ENCODE data around the gene FHIT.

Gene FHIT

GRCh38 chr3:60983906-60984305 is 267.3 kb downstream of the FHIT start:
- no peak for DNase-seq

GRCh38 chr3:60980342-60980692 is 270.9 kb downstream of the FHIT start:
- DNase-seq, result no peak

GRCh38 chr3:60979461-60980341 is 271.6 kb downstream of the FHIT start:
- no peak for DNase-seq

- DNase-seq, result no peak
These were observed 277.9 kb downstream of the FHIT start for GRCh38 chr3:60973321-60973720.

- no peak for DNase-seq
These were observed 278.7 kb downstream of the FHIT start for GRCh38 chr3:60972599-60972998.

- DNase-seq, result no peak
These were observed 280.4 kb downstream of the FHIT start for GRCh38 chr3:60970850-60971249.

- DNase-seq, result peak; percentile 63
These were observed 284.1 kb downstream of the FHIT start for GRCh38 chr3:60967141-60967540.

GRCh38 chr3:60957541-60957940 is 293.7 kb downstream of the FHIT start:
- no peak for DNase-seq

- no peak for DNase-seq
These were observed 294.5 kb downstream of the FHIT start for GRCh38 chr3:60956729-60957128.

- DNase-seq, result no peak
These were observed 296.2 kb downstream of the FHIT start for GRCh38 chr3:60955034-60955433.

GRCh38 chr3:60954048-60954447 is 297.2 kb downstream of the FHIT start:
- peak; percentile 28 for DNase-seq

GRCh38 chr3:60953351-60953750 is 297.9 kb downstream of the FHIT start:
- DNase-seq, result no peak

GRCh38 chr3:60952055-60952454 is 299.2 kb downstream of the FHIT start:
- no peak for DNase-seq

- no peak for DNase-seq
These were observed 302.1 kb downstream of the FHIT start for GRCh38 chr3:60949146-60949545.

- DNase-seq, result peak; percentile 15
These were observed 302.8 kb downstream of the FHIT start for GRCh38 chr3:60948488-60948887.

GRCh38 chr3:60935709-60936108 is 315.5 kb downstream of the FHIT start:
- DNase-seq, result no peak

- peak; percentile 67 for DNase-seq
These were observed 317.4 kb downstream of the FHIT start for GRCh38 chr3:60933824-60934223.

- no peak for DNase-seq
These were observed 318.6 kb downstream of the FHIT start for GRCh38 chr3:60932643-60933042.

- no peak for DNase-seq
These were observed 319.1 kb downstream of the FHIT start for GRCh38 chr3:60932170-60932569.

GRCh38 chr3:60931452-60931851 is 319.8 kb downstream of the FHIT start:
- DNase-seq, result no peak

GRCh38 chr3:60920519-60920918 is 330.7 kb downstream of the FHIT start:
- no peak for DNase-seq

GRCh38 chr3:60919296-60919695 is 332.0 kb downstream of the FHIT start:
- no peak for DNase-seq

- DNase-seq, result peak; percentile 61
These were observed 334.1 kb downstream of the FHIT start for GRCh38 chr3:60917141-60917540.

- no peak for DNase-seq
These were observed 334.7 kb downstream of the FHIT start for GRCh38 chr3:60916546-60916945.

- no peak for DNase-seq
These were observed 337.8 kb downstream of the FHIT start for GRCh38 chr3:60913474-60913873.
